HEK293 (cell line): Measurements from ENCODE around the gene FGFR3.

ENCODE experiments used
- ZNF521 ChIP-seq: fragments of 450-650 bp; formaldehyde crosslinking; IDR thresholded peaks from 2 replicates; pipeline ENCODE4 v1.5.1; 2017; ENCODE audit warnings: missing biosample characterization, mild to moderate bottlenecking, missing genetic modification characterization
- TF ChIP-seq, protein P1 (sequence below): fragments of 450-650 bp; formaldehyde crosslinking; IDR thresholded peaks from 2 replicates; pipeline ENCODE4 v1.5.1; 2016; ENCODE audit warnings: missing biosample characterization, missing genetic modification characterization

DNA sequence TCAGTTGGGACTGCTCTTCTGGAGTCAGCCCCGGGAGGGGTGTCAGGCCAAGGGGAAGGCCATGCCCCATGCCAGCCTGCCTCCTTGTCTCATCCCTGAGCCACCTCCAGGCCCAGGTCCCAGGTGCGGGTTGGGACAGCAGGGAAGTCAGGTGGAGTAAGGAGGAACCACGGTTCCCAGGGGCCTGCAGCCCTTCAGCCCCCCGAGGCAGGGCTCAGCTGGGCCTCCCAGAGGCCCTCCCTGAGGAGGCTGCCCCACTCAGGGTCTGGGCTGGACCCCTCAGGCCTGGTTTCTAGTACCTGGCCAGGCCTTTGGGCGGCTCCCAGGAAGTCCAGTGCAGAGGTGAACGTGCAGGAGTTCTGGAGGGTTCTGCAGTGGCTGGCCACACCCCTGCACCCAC, 23.4 kb upstream of the FGFR3 start:
- no peak for TF ChIP-seq ZNF521
- TF ChIP-seq, protein P1, sequence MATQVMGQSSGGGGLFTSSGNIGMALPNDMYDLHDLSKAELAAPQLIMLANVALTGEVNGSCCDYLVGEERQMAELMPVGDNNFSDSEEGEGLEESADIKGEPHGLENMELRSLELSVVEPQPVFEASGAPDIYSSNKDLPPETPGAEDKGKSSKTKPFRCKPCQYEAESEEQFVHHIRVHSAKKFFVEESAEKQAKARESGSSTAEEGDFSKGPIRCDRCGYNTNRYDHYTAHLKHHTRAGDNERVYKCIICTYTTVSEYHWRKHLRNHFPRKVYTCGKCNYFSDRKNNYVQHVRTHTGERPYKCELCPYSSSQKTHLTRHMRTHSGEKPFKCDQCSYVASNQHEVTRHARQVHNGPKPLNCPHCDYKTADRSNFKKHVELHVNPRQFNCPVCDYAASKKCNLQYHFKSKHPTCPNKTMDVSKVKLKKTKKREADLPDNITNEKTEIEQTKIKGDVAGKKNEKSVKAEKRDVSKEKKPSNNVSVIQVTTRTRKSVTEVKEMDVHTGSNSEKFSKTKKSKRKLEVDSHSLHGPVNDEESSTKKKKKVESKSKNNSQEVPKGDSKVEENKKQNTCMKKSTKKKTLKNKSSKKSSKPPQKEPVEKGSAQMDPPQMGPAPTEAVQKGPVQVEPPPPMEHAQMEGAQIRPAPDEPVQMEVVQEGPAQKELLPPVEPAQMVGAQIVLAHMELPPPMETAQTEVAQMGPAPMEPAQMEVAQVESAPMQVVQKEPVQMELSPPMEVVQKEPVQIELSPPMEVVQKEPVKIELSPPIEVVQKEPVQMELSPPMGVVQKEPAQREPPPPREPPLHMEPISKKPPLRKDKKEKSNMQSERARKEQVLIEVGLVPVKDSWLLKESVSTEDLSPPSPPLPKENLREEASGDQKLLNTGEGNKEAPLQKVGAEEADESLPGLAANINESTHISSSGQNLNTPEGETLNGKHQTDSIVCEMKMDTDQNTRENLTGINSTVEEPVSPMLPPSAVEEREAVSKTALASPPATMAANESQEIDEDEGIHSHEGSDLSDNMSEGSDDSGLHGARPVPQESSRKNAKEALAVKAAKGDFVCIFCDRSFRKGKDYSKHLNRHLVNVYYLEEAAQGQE (tag by site-specific recombination) = no peak
